Measurements from ENCODE around the gene HYPK. TPM values are rescaled to one million over a fixed set of nuclear protein-coding genes. Genes with fewer than 3 reads are reported as not detected.
"Not testable (repeated sequence)": the region's sequence is repeated elsewhere in the genome, so short reads cannot be mapped to it uniquely, and the experiment has no call there.

The HYPK gene
- total RNA-seq, 4 donors from 2014 or later, result 10.2 to 19.0 (median 14.8) TPM

GRCh38 chr15:43808960-43809678 lies 8.7 kb downstream of the HYPK start:
- no peak for DNase-seq (ENCODE audit: low spot score)
- ATAC-seq (ENCODE audit: low FRiP score), result no peak
- TF ChIP-seq CTCF (IDR thresholded peaks at IDR 0.05), result no peak

- not testable (repeated sequence) for ATAC-seq (ENCODE audit: low FRiP score); DNase-seq (ENCODE audit: low spot score)
Measured at GRCh38 chr15:43815064-43815463, 14.7 kb downstream of the HYPK start.

GRCh38 chr15:43821505-43821904 lies 21.1 kb downstream of the HYPK start:
- ATAC-seq (ENCODE audit: low FRiP score) (no peak), DNase-seq (ENCODE audit: low spot score) (no peak)
- no peak for TF ChIP-seq CTCF (IDR thresholded peaks at IDR 0.05)

- DNase-seq (ENCODE audit: low spot score), result peak; percentile 84
- no peak for TF ChIP-seq CTCF (IDR thresholded peaks at IDR 0.05)
Measured at GRCh38 chr15:43824302-43825246, 24.2 kb downstream of the HYPK start, which contains the start of gene MFAP1. TSS of gene MFAP1 (minus strand) at chr15:43824690. CDS start at chr15:43824569, 121 bp downstream.

GRCh38 chr15:43825305-43825704 lies 24.9 kb downstream of the HYPK start:
- not testable (repeated sequence) for ATAC-seq (ENCODE audit: low FRiP score); DNase-seq (ENCODE audit: low spot score)

More at GRCh38 chr15:43824302-43825246, 24.2 kb downstream of the HYPK start, which contains the start of gene MFAP1:
- peak; percentile 94 for ATAC-seq (ENCODE audit: low FRiP score)

- TF ChIP-seq CTCF (IDR thresholded peaks at IDR 0.05), result no peak
- DNase-seq (ENCODE audit: low spot score), result no peak
- ATAC-seq (ENCODE audit: low FRiP score), result no peak
Measured at GRCh38 chr15:43826029-43826507, 25.7 kb downstream of the HYPK start.

GRCh38 chr15:43826508-43827341 lies 26.3 kb downstream of the HYPK start, which contains the start of gene WDR76:
TSS of gene WDR76 (plus strand) at chr15:43827002. CDS start at chr15:43827033, 31 bp downstream.
- ATAC-seq (ENCODE audit: low FRiP score), result peak; percentile 82
- no peak for TF ChIP-seq CTCF (IDR thresholded peaks at IDR 0.05)
- peak; percentile 54 for DNase-seq (ENCODE audit: low spot score)
